SK-N-SH treated with all-trans-retinoic acid at 6 μM for 48 hours (cell line): ENCODE measurements around the gene MTX2.

Experiments used
- ATAC-seq: fragments of 200-7000 bp; cut with Tn5 transposase; 3 replicates; pipeline ENCODE4 v1.9.1; 2020; ENCODE audit warnings: mild to moderate bottlenecking, moderate library complexity
- ARNTL ChIP-seq: fragments of 450-650 bp; formaldehyde crosslinking; IDR thresholded peaks from 2 replicates; pipeline ENCODE4 v1.5.0; 2020; ENCODE audit warnings: low read depth, mild to moderate bottlenecking, moderate library complexity, borderline replicate concordance
- BACH2 ChIP-seq: fragments of 250-450 bp; sonication (Bioruptor Pico); IDR thresholded peaks from 2 replicates; pipeline ENCODE4 v1.9.0; 2021; ENCODE audit warnings: mild to moderate bottlenecking, borderline replicate concordance
- CSDC2 ChIP-seq: fragments of 250-450 bp; sonication (Bioruptor Pico); IDR thresholded peaks from 2 replicates; pipeline ENCODE4 v1.5.0; 2020; ENCODE audit warnings: mild to moderate bottlenecking, moderate library complexity
- ESRRG ChIP-seq: fragments of 250-450 bp; sonication (Bioruptor Pico); IDR thresholded peaks from 2 replicates; pipeline ENCODE4 v1.6.1; 2021; ENCODE audit warnings: mild to moderate bottlenecking
- GLIS3 ChIP-seq: fragments of 250-450 bp; sonication (Bioruptor Pico); IDR thresholded peaks from 2 replicates; pipeline ENCODE4 v1.5.0; 2020; ENCODE audit warnings: mild to moderate bottlenecking, moderate library complexity
- ISL1 ChIP-seq: fragments of 250-450 bp; sonication (Bioruptor Pico); IDR thresholded peaks from 2 replicates; pipeline ENCODE4 v2.1.2; 2022; ENCODE audit warnings: mild to moderate bottlenecking, moderate library complexity
- OSR1 ChIP-seq: fragments of 250-450 bp; sonication (Bioruptor Pico); IDR thresholded peaks from 2 replicates; pipeline ENCODE4 v1.8.0; 2022; ENCODE audit warnings: moderate library complexity, mild to moderate bottlenecking, inconsistent platforms
- PPARA ChIP-seq: fragments of 250-450 bp; sonication (Bioruptor Pico); IDR thresholded peaks from 2 replicates; pipeline ENCODE4 v1.5.0; 2020; ENCODE audit warnings: mild to moderate bottlenecking, borderline replicate concordance
- RARB ChIP-seq: fragments of 250-450 bp; sonication (Bioruptor Pico); IDR thresholded peaks from 2 replicates; pipeline ENCODE4 v1.8.0; 2021; ENCODE audit warnings: mild to moderate bottlenecking, moderate library complexity
- SNAI2 ChIP-seq: fragments of 250-450 bp; sonication (Bioruptor Pico); IDR thresholded peaks from 2 replicates; pipeline ENCODE4 v1.5.0; 2020; ENCODE audit warnings: mild to moderate bottlenecking, moderate library complexity
- TCF4 ChIP-seq: fragments of 250-450 bp; sonication (Bioruptor Pico); IDR thresholded peaks from 2 replicates; pipeline ENCODE4 v1.8.0; 2021; ENCODE audit warnings: mild to moderate bottlenecking, moderate library complexity, borderline replicate concordance
- TOX ChIP-seq: fragments of 250-450 bp; sonication (Bioruptor Pico); IDR thresholded peaks from 2 replicates; pipeline ENCODE4 v1.8.0; 2021; ENCODE audit warnings: mild to moderate bottlenecking, moderate library complexity, borderline replicate concordance
- ZC3H10 ChIP-seq: fragments of 250-450 bp; sonication (Bioruptor Pico); IDR thresholded peaks from 2 replicates; pipeline ENCODE4 v1.5.1; 2021; ENCODE audit warnings: mild to moderate bottlenecking, moderate library complexity
- ZFP3 ChIP-seq: fragments of 250-450 bp; sonication (Bioruptor Pico); IDR thresholded peaks from 2 replicates; pipeline ENCODE4 v1.5.0; 2020; ENCODE audit warnings: mild to moderate bottlenecking, moderate library complexity
- ZNF565 ChIP-seq: fragments of 450-650 bp; formaldehyde crosslinking; conservative IDR thresholded peaks from 2 replicates; pipeline ENCODE4 v1.5.0; 2020; ENCODE audit warnings: low read depth, mild to moderate bottlenecking, moderate library complexity
- ZNF70 ChIP-seq: fragments of 450-650 bp; formaldehyde crosslinking; IDR thresholded peaks from 2 replicates; pipeline ENCODE4 v1.5.0; 2020; ENCODE audit warnings: mild to moderate bottlenecking, moderate library complexity
- ZNF8 ChIP-seq: fragments of 450-650 bp; formaldehyde crosslinking; IDR thresholded peaks from 2 replicates; pipeline ENCODE4 v1.5.0; 2020; ENCODE audit warnings: mild to moderate bottlenecking, moderate library complexity
- TF ChIP-seq, protein P1 (sequence below): fragments of 250-450 bp; sonication (Bioruptor Pico); IDR thresholded peaks from 2 replicates; pipeline ENCODE4 v1.5.0; 2020; ENCODE audit warnings: mild to moderate bottlenecking, moderate library complexity
- TF ChIP-seq, protein P2 (sequence below): fragments of 250-450 bp; sonication (Bioruptor Pico); IDR thresholded peaks from 2 replicates; pipeline ENCODE4 v1.5.1; 2020; ENCODE audit warnings: low read depth, mild to moderate bottlenecking, moderate library complexity
- TF ChIP-seq, protein P3 (sequence below): fragments of 250-450 bp; sonication (Bioruptor Pico); IDR thresholded peaks from 2 replicates; pipeline ENCODE4 v1.8.0; 2021; ENCODE audit warnings: low read depth, mild to moderate bottlenecking, moderate library complexity, borderline replicate concordance
- TF ChIP-seq, protein P4 (sequence below): fragments of 250-450 bp; sonication (Bioruptor Pico); IDR thresholded peaks from 2 replicates; pipeline ENCODE4 v1.5.1; 2021; ENCODE audit warnings: mild to moderate bottlenecking, moderate library complexity
- TF ChIP-seq, protein P5 (sequence below): fragments of 250-450 bp; sonication (Bioruptor Pico); IDR thresholded peaks from 2 replicates; pipeline ENCODE4 v1.8.0; 2020; ENCODE audit warnings: mild to moderate bottlenecking, moderate library complexity, borderline replicate concordance

Gene MTX2

DNA sequence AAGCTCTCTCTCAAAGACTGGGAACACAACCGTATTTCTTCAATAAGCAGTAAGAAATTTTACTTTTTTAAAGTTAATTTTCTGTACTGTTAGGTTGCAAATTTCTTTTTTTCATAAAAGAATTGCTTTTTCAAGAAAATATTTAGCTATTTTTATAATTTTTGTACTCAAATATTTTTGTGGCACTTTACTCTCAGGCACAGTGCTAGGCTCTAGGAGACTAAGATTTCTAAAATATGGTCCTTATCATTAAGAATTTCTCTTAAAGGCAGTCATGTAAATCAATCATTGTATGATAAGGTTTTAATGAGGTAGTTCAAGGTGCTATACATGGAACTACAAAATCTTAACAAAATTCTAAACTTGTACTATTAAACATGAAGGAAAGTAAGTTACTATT lies 61.4 kb downstream of the MTX2 start:
- no peak for ATAC-seq
- TF ChIP-seq, protein P1, sequence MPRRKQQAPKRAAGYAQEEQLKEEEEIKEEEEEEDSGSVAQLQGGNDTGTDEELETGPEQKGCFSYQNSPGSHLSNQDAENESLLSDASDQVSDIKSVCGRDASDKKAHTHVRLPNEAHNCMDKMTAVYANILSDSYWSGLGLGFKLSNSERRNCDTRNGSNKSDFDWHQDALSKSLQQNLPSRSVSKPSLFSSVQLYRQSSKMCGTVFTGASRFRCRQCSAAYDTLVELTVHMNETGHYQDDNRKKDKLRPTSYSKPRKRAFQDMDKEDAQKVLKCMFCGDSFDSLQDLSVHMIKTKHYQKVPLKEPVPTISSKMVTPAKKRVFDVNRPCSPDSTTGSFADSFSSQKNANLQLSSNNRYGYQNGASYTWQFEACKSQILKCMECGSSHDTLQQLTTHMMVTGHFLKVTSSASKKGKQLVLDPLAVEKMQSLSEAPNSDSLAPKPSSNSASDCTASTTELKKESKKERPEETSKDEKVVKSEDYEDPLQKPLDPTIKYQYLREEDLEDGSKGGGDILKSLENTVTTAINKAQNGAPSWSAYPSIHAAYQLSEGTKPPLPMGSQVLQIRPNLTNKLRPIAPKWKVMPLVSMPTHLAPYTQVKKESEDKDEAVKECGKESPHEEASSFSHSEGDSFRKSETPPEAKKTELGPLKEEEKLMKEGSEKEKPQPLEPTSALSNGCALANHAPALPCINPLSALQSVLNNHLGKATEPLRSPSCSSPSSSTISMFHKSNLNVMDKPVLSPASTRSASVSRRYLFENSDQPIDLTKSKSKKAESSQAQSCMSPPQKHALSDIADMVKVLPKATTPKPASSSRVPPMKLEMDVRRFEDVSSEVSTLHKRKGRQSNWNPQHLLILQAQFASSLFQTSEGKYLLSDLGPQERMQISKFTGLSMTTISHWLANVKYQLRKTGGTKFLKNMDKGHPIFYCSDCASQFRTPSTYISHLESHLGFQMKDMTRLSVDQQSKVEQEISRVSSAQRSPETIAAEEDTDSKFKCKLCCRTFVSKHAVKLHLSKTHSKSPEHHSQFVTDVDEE (CRISPR knock-in tag) = no peak
- TF ChIP-seq TCF4 (CRISPR knock-in tag) (no peak), ZC3H10 (CRISPR knock-in tag) (no peak)

DNA sequence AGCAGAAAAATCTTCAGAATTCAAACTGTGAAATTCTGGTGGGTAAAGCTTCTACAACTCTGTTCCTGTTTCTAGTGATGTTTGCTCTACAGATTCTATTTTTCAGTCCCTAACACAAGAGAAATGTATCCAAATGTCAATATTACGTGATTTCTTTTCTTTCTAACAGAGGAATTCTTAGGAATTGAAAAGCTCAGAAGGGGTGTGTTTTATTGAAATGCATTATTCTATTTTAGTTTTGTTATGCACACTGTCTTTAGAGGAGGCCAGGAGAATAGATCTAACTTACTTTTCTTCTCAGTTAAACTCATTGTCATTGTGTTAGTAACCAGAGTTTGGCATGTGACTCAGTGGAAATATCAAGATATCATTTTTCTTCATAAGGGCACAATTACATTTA lies 62.4 kb downstream of the MTX2 start:
- ATAC-seq = no peak
- no peak for TF ChIP-seq ZFP3 (CRISPR knock-in tag)
- TF ChIP-seq ESRRG (CRISPR knock-in tag) = no peak
- TF ChIP-seq ARNTL = no peak
- no peak for TF ChIP-seq GLIS3 (CRISPR knock-in tag)
- TF ChIP-seq, protein P2, sequence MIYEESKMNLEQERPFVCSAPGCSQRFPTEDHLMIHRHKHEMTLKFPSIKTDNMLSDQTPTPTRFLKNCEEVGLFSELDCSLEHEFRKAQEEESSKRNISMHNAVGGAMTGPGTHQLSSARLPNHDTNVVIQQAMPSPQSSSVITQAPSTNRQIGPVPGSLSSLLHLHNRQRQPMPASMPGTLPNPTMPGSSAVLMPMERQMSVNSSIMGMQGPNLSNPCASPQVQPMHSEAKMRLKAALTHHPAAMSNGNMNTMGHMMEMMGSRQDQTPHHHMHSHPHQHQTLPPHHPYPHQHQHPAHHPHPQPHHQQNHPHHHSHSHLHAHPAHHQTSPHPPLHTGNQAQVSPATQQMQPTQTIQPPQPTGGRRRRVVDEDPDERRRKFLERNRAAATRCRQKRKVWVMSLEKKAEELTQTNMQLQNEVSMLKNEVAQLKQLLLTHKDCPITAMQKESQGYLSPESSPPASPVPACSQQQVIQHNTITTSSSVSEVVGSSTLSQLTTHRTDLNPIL (CRISPR knock-in tag) = no peak
- TF ChIP-seq BACH2 (CRISPR knock-in tag) = no peak
- no peak for TF ChIP-seq ISL1
- no peak for TF ChIP-seq ZC3H10 (CRISPR knock-in tag)
- no peak for TF ChIP-seq CSDC2
- TF ChIP-seq PPARA (CRISPR knock-in tag) = no peak
- TF ChIP-seq RARB = no peak
- TF ChIP-seq TOX (CRISPR knock-in tag) = no peak
- TF ChIP-seq ZNF70 (CRISPR knock-in tag) = no peak
- no peak for TF ChIP-seq OSR1 (CRISPR knock-in tag)
- TF ChIP-seq, protein P3, sequence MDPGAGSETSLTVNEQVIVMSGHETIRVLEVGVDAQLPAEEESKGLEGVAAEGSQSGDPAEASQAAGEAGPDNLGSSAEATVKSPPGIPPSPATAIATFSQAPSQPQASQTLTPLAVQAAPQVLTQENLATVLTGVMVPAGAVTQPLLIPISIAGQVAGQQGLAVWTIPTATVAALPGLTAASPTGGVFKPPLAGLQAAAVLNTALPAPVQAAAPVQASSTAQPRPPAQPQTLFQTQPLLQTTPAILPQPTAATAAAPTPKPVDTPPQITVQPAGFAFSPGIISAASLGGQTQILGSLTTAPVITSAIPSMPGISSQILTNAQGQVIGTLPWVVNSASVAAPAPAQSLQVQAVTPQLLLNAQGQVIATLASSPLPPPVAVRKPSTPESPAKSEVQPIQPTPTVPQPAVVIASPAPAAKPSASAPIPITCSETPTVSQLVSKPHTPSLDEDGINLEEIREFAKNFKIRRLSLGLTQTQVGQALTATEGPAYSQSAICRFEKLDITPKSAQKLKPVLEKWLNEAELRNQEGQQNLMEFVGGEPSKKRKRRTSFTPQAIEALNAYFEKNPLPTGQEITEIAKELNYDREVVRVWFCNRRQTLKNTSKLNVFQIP = no peak
- TF ChIP-seq, protein P1 (CRISPR knock-in tag) = no peak
- no peak for TF ChIP-seq ZNF565 (CRISPR knock-in tag)
- no peak for TF ChIP-seq SNAI2 (CRISPR knock-in tag)
- TF ChIP-seq, protein P4, sequence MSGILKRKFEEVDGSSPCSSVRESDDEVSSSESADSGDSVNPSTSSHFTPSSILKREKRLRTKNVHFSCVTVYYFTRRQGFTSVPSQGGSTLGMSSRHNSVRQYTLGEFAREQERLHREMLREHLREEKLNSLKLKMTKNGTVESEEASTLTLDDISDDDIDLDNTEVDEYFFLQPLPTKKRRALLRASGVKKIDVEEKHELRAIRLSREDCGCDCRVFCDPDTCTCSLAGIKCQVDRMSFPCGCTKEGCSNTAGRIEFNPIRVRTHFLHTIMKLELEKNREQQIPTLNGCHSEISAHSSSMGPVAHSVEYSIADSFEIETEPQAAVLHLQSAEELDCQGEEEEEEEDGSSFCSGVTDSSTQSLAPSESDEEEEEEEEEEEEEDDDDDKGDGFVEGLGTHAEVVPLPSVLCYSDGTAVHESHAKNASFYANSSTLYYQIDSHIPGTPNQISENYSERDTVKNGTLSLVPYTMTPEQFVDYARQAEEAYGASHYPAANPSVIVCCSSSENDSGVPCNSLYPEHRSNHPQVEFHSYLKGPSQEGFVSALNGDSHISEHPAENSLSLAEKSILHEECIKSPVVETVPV = no peak

DNA sequence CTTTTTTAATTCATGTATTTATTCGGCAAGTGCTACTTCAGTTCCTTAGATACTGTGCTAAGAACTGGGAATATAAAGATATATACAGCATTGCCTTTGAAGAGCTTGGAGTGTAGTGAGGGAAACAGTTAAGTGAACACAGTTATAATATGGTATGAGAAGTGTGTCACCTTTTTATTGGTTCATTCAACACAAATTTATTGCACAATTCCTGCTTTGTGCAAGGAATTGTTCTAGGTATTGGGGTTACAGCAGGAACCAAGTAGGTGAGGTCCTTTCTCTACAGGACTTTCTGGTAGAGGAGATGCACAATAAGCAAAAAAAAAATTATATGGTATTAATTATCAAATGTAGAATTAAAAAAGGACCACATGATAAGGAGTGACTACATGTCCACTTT lies 65.5 kb downstream of the MTX2 start:
- ATAC-seq = no peak
- no peak for TF ChIP-seq TCF4 (CRISPR knock-in tag)
- no peak for TF ChIP-seq ISL1
- TF ChIP-seq ESRRG (CRISPR knock-in tag) = no peak
- TF ChIP-seq PPARA (CRISPR knock-in tag) = no peak
- no peak for TF ChIP-seq ZNF565 (CRISPR knock-in tag)
- TF ChIP-seq RARB = no peak
- TF ChIP-seq ZFP3 (CRISPR knock-in tag) = no peak
- TF ChIP-seq ZC3H10 (CRISPR knock-in tag) = no peak
- TF ChIP-seq, protein P5, sequence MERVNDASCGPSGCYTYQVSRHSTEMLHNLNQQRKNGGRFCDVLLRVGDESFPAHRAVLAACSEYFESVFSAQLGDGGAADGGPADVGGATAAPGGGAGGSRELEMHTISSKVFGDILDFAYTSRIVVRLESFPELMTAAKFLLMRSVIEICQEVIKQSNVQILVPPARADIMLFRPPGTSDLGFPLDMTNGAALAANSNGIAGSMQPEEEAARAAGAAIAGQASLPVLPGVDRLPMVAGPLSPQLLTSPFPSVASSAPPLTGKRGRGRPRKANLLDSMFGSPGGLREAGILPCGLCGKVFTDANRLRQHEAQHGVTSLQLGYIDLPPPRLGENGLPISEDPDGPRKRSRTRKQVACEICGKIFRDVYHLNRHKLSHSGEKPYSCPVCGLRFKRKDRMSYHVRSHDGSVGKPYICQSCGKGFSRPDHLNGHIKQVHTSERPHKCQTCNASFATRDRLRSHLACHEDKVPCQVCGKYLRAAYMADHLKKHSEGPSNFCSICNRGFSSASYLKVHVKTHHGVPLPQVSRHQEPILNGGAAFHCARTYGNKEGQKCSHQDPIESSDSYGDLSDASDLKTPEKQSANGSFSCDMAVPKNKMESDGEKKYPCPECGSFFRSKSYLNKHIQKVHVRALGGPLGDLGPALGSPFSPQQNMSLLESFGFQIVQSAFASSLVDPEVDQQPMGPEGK (CRISPR knock-in tag) = no peak
- no peak for TF ChIP-seq ARNTL
- TF ChIP-seq, protein P3 = no peak
- no peak for TF ChIP-seq CSDC2
- TF ChIP-seq ZNF8 (CRISPR knock-in tag) = no peak
- no peak for TF ChIP-seq ZNF70 (CRISPR knock-in tag)
- TF ChIP-seq, protein P4 = no peak
